ENCODE data around the gene MON1B.
A peak's percentile ranks its signal among the peaks of the same experiment; 100 is the strongest.
"Not testable (repeated sequence)": the region's sequence is repeated elsewhere in the genome, so short reads cannot be mapped to it uniquely, and the experiment has no call there.

MON1B gene

DNA sequence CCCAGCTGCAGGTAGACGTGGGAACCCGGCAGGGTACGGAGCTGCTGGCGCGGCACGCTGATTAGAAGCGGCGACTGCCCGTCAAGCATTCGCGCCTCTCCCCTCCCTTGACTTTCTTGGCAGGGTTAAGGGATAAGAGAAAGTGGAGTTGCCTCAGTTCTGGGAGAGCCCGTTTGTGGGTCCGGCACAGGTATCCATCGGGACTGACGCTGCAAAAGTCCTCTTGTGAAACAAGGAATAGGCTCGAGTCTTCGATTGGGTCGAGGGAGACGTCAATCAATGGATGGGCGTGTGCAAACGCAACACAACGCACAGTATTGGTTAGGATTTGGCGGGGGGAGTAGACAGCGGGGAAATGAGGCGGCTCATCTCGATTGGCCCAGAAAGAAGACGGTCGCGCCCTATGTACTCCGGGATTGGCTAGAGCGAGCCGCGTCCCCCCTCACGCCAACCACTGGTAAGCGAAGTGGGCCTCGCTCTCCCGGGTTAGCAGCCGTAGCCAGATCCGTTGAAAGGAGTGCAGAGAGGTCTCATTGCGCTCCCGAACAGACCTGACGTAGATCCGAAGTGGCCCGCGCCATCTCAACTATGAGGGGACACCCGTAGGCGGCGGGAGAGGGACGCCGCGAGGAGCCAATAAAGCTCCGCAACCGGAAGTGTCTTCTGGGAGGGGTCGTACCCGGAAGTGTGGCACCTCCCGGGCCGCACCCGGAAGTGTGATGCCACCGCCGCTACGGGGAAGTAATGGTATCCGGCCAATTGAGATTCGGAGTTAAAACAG lies at the start of gene MON1B:
MON1B (plus strand) TSS at position 713 of the 781 bp plus-strand sequence. CDS start 296 bp downstream, outside the sequence.
- peak; percentile 92 to 97 (median 94) for DNase-seq

- no peak for DNase-seq
These were observed 47.6 kb upstream of the MON1B start for GRCh38 chr16:77143364-77143763.

DNA sequence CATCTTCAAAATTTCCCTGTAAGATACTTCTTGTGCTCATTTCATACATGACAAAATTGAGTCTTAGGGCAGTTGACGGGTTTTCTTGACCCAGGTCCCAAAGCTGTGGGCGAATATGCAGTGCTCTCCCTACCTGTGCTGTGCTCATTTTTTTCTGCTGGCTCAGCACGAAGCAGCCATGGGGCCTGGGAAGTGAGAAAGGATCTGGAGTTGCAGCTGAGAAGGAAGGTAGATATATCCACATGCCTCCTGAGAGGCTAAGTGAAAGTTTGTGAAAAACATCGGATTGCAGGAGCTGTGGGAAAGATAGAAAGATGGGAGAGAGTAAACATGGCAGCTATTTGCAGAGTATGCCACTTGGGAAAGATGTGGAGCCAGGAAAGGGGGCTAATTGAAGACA lies 42.9 kb upstream of the MON1B start:
- DNase-seq, result no peak

DNA sequence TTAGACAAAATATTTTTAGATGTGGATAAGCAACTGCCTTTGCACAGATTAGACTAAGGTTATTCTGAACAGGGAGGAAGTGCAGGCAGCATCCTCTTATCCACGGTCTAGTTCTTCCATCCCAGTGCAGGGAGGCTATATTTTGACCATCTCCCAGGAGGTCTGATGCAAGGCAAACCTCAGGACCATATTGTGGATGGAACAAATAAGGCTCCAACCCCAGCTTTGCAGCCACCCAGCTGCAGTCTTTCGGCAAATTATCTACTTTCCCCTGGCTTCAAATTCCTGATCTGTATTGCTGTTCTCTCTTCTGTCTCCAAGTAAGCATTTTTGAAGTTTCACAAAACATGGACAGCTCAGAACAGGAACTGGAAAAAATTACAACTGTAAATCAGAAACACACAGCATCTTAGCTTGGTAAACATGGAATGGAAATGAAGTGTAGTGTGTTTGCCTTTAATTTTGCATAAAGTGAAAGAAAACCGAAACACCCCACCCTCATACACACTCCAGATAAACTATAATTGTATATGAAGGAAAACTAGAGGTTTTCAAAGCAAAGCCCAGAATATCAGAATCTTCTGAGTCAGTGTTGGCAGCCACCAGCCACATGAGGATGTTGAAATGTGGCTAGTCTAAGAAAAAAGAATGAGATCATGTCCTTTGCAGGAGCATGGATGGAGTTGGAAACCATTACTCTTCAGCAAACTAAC lies 33.5 kb upstream of the MON1B start:
- no peak for DNase-seq

DNA sequence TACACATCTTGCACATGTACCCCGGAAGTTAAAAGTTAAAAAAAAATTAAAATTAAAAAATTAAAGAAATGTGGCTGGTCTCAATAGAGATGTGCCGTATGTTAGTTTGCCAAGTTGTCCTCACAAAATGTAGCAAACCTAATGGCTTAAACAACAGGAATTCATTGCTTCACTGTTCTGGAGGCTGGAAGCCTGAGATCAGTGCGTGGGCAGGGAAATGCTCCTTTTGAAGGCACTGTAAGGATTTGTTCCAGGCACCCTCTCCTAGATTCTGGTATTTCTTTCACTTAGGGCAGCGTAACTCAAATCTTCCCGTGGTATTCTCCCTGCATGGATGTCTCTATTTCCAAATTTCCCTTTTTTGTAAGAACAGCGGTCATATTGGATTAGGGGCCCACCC lies 32.7 kb upstream of the MON1B start:
- DNase-seq, result no peak

DNA sequence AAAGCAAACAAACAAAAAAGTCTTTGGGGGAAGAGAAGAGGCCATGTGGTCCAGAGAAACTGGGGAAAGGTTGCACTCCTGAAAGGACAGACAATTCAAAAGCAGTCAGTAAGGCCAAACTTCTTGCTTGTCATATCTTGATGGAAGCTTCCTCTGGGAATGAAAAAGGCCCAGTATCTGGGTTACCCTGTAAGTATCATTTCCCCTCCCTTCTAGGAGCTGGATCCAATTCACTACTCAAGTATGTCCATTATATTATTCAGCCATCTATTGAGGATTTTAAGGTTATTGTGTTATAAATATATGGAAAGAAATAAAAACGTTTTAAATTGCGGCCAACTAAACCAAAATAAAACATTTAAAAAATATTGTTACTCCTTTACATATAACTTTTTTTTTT lies 26.0 kb upstream of the MON1B start:
- no peak for DNase-seq

GRCh38 chr16:77165536-77166236 lies 25.3 kb upstream of the MON1B start:
- not testable (repeated sequence) for DNase-seq

DNA sequence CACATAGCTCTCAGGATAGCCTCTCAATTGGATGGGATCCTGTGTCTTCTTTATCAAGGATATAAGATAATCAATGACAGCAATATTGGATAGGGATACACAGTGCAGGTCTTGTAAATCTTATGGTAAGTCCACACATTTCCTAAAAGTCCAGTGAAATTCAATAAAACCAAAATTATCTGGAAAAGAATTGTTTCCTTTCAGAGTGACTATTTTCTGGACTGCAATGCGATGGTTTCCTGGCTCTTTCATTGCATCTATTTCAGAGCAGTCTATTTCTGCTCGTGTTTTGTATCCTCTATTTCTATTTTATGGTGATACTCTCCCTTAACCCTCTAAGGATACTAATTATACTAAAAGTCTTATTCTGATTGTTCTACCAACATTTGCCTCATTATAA lies 24.3 kb upstream of the MON1B start:
- no peak for DNase-seq

GRCh38 chr16:77168901-77169300 lies 22.1 kb upstream of the MON1B start:
- no peak for DNase-seq

DNA sequence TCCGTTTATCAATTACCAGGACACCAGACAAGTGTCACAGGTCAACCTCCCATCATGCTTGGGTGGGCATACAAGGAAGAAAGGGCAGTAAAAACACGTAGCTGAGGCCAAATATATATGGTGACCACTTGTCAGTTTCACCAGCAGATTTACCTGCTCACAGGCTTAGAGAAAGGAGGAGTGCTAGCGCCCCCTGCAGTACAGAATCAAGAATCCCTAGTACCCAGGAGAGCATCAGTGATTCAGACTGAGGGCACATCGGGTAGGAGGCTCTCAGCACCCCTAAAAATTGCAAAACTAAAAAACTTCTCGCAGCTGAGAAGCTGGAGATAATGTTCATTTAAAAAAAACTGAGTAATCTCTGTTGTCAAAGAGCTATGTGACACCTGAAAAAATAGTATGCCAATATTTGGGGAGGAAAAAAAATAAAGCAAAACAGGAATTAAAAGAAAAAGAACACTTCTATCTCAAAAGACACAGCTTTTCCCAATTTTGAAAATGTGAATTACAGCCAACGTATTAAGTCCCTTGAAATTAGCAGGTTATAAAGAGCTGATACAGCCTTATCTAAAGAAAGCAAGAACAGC lies 21.2 kb upstream of the MON1B start:
- peak in 1 of 4 experiments; percentile 6 for DNase-seq

DNA sequence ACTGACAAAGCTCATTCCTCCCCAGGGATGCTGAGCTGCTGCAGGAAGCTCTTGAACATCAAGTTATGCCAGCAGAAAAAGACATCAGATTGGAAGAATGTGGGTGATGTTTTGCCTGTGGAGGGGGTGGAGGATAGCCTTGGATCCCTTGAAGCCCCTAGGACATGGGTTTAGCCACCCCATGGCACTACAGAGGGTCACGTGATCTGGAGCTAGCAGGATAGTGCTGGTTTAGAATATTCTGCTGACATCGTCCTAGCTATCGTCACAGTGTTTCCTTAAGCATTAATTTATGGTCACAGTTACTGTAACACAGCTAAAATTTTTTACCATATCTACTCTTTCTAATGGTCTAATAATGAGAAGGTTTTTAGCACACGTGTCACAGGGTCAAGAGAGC lies 20.2 kb upstream of the MON1B start:
- DNase-seq, result no peak

DNA sequence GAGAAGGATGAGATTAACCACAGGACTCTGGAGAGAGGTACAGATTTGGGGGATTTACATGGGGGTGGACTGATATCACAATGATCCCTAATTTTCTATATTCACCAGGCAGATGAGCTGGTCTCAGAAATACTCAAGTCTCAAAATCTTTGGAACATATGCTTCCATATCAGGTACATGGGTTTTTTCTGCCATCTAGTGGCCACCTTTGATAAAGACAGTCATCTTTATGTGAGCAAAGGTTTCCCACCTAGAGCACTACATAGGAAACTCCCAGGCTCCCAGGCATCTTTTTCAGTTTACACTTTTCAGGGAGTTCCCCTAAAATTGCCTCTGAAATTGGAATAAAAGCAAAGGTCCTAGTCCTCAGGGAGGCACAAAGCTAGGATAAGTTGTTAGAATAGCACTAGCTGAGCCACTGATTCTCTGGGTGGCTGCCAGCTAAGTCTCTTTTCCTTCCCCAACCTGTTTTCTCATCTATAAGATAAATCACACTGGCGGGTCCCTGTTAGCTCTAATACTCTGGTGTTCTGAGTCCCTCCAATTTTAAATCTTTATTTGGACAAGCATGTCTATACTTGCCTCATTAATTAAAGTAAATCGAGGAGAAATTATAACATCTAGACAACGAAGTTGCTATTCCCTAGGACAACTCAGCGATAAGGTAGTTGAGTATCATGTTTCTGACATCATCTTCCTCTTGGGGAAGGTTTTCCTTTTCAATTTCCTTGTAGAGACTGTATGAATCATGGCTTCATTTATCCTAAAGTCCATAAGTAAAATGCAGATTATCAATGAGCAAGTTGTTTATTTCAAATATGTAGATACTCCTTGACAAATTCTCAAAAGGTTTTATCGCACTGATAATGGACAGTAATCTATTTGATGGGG lies 19.0 kb upstream of the MON1B start:
- no peak for DNase-seq

GRCh38 chr16:77172951-77173350 lies 18.0 kb upstream of the MON1B start:
- no peak for DNase-seq

GRCh38 chr16:77183137-77183536 lies 7.9 kb upstream of the MON1B start:
- no peak for DNase-seq

- DNase-seq, result not testable (repeated sequence)
These were observed 4.7 kb upstream of the MON1B start for GRCh38 chr16:77186298-77186697.

- DNase-seq, result no peak
These were observed 856 bp upstream of the MON1B start for GRCh38 chr16:77190190-77190477.

GRCh38 chr16:77191259-77191969 lies 424 bp downstream of the MON1B start:
- DNase-seq, result peak in 3 of 4 experiments; percentile 19 to 43 (median 42)

DNA sequence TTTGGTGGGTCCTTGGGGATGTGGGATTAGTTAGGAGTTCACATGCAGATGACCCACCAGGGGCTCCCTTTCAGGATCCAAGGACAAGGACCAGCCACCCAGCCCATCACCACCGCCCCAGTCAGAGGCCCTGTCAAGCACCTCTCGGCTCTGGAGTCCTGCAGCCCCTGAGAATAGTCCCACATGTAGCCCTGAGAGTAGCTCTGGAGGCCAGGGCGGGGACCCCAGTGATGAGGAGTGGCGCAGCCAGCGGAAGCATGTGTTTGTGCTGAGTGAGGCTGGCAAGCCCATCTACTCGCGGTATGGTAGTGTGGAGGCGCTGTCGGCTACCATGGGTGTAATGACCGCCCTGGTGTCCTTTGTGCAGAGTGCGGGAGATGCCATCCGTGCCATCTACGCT lies 2.4 kb downstream of the MON1B start:
- no peak for DNase-seq

GRCh38 chr16:77194295-77195231 lies 3.6 kb downstream of the MON1B start:
- no peak for DNase-seq

DNA sequence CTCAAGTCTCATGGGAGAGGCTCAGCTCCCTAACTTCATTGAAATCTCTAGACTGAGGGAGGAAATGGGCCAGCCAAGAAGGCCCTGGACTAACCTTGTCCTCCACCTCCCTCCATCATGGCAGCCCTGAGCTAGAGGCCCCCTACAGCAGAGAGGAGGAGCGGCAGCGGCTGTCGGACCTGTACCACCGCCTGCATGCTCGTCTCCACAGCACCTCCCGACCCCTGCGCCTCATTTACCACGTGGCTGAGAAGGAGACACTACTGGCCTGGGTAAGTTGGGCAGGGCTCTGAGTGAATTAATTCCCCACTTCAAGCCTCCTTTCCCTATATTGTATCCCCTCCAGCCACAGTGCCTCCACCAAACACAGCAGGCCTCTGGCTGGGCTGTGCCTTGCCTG lies 4.4 kb downstream of the MON1B start:
- no peak for DNase-seq

DNA sequence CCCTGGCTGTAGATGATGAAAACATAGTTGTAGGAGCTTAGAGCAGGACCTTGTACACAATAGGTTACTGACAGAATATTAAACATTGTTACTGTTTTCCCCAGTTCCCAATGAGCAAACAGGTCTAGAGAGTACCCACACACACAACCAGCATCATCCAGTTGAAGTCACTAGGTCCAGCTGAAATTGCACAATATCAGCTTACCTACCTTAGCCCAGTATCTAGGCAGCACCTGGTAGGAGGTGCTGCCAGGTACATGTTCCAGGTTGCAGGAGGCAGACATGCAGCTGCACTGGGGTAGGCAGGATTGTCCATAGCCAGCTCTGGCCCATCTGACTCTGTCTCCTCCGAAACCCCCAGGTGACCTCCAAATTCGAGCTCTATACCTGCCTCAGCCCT lies 6.8 kb downstream of the MON1B start:
- DNase-seq, result no peak

Data from activated naive CD4-positive, alpha-beta T cell (primary cell).